Vagina (tissue), 2 donors: ENCODE data around the gene KMT2C. TPM values are rescaled to one million over a fixed set of nuclear protein-coding genes. Genes with fewer than 3 reads are reported as not detected.

ENCODE experiments used
- DNase-seq, 2 donors: peaks; one replicate each; pipeline ENCODE4 v3.0.0-alpha.2; 2017; ENCODE audit errors: extremely low spot score in 2 of 2
- H3K27ac ChIP-seq: fragments of 200-600 bp; sonication (generic); one replicate; pipeline ENCODE4 v1.5.1; 2019
- H3K27me3 ChIP-seq: fragments of 200-600 bp; sonication (generic); one replicate; pipeline ENCODE4 v1.5.1; 2019
- H3K36me3 ChIP-seq, 2 donors: fragments of 200-600 bp; sonication (generic); one replicate each; pipeline ENCODE4 v1.5.1; 2017 to 2019
- H3K4me1 ChIP-seq: fragments of 200-600 bp; sonication (generic); one replicate; pipeline ENCODE4 v1.5.1; 2019
- H3K4me3 ChIP-seq, 2 donors: fragments of 200-600 bp; sonication (generic); 1 replicate in 1 of 2; 2 replicates in 1 of 2; pipeline ENCODE4 v1.5.1; 2016 to 2019
- H3K9me3 ChIP-seq: fragments of 200-600 bp; sonication (generic); one replicate; pipeline ENCODE4 v1.5.1; 2019
- POLR2A ChIP-seq, 2 donors: fragments of 450-650 bp; IDR thresholded peaks; one replicate each; pipeline ENCODE4 v1.6.1; 2017; ENCODE audit warnings: antibody characterized with exemption in 2 of 2, mild to moderate bottlenecking in 2 of 2, moderate library complexity in 2 of 2
- POLR2AphosphoS5 ChIP-seq, 2 donors: sonication (generic); formaldehyde crosslinking; IDR thresholded peaks; one replicate each; pipeline ENCODE4 v1.9.0; 2017; ENCODE audit warnings: antibody characterized with exemption in 2 of 2, mild to moderate bottlenecking in 2 of 2, low read depth in 1 of 2; ENCODE audit not compliant: insufficient read depth in 1 of 2
- intact Hi-C: fragments of 100-400 bp; cut with DNase I; formaldehyde crosslinking; loops from one replicate; pipeline ENCODE4 v1.15.1; 2023
- total RNA-seq: library from RNA; depleted of rRNA; stranded (reverse); fragments of >200 nt; gene quantifications from one replicate; pipeline ENCODE4 v1.2.3, GENCODE V29; 2016
- TF ChIP-seq, protein P1 (sequence below), 3 experiments: fragments of 450-650 bp in 2 of 3; fragments of 200-600 bp in 1 of 3; sonication (generic) in 1 of 3; IDR thresholded peaks; one replicate each; pipeline ENCODE4 v1.5.1; 2017 to 2019; ENCODE audit warnings: antibody characterized with exemption in 3 of 3, mild to moderate bottlenecking in 2 of 3, moderate library complexity in 2 of 3

The KMT2C gene
- total RNA-seq, 1 donor from 2014 or later: 62.6 TPM

DNA sequence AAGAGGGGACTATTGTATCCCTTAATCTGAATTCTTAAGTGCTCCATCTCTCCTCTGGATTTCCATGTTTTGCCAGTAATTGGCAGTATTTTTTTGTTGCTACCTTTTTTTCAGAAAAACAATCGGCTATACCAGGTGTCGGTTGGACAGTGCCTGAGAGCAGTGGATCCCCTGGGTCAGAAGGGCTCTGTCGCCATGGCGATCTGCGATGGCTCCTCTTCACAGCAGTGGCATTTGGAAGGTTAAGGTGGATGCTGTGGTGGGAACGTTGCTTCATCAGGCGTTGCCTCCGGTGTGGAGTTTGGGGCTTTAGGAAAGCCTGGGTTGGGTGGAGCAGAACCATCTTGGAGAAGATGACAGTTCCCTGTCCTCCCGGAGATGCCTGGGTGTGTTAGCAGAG, 314.4 kb downstream of the KMT2C start:
- no peak for DNase-seq

DNA sequence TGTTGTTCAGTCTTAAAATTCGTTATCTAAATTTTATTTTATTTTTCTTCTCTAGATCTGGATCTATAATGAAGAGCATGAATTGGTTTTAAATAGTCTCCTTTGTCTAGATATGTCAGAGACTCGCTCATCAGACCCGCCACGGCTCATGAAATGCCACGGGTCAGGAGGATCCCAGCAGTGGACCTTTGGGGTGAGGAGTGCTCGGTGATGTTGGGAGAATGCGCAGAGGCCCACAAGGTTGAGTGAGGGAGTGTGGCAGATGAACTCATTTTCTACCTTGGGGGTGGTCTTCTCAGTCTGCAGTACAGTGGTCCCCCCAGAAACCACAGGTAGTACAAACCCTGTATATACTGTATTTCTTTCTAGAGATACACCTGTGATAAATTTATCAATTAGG, 315.0 kb downstream of the KMT2C start:
- Histone ChIP-seq H3K9me3 (no peaks in the 10 kb centered on the region), H3K36me3 (peaks cover 0 to 84% of the 10 kb centered on the region in 2 donors), H3K4me1 (no peaks in the 10 kb centered on the region), H3K4me3 (no peak overlapping the region), H3K27me3 (no peaks in the 10 kb centered on the region), H3K27ac (no peak overlapping the region)
- TF ChIP-seq POLR2A (IDR thresholded peaks at IDR 0.05): no peak
- TF ChIP-seq POLR2AphosphoS5 (IDR thresholded peaks at IDR 0.05; ENCODE audit: insufficient read depth in 1 of 2, low read depth in 1 of 2): no peak
- intact Hi-C loops: no loop called here
- DNase-seq: no peak

More for the DNA sequence above, 314.4 kb downstream of the KMT2C start:
- H3K4me1 ChIP-seq: no peaks in the 10 kb centered on the region
- peaks cover 0 to 84% of the 10 kb centered on the region in 2 donors for H3K36me3 ChIP-seq
- no peak overlapping the region for H3K27ac ChIP-seq
- intact Hi-C loops: no loop called here
- no peaks in the 10 kb centered on the region for H3K27me3 ChIP-seq
- TF ChIP-seq, protein P1, sequence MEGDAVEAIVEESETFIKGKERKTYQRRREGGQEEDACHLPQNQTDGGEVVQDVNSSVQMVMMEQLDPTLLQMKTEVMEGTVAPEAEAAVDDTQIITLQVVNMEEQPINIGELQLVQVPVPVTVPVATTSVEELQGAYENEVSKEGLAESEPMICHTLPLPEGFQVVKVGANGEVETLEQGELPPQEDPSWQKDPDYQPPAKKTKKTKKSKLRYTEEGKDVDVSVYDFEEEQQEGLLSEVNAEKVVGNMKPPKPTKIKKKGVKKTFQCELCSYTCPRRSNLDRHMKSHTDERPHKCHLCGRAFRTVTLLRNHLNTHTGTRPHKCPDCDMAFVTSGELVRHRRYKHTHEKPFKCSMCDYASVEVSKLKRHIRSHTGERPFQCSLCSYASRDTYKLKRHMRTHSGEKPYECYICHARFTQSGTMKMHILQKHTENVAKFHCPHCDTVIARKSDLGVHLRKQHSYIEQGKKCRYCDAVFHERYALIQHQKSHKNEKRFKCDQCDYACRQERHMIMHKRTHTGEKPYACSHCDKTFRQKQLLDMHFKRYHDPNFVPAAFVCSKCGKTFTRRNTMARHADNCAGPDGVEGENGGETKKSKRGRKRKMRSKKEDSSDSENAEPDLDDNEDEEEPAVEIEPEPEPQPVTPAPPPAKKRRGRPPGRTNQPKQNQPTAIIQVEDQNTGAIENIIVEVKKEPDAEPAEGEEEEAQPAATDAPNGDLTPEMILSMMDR (IDR thresholded peaks at IDR 0.05): no peak
- TF ChIP-seq POLR2A (IDR thresholded peaks at IDR 0.05): no peak
- no peak for TF ChIP-seq POLR2AphosphoS5 (IDR thresholded peaks at IDR 0.05; ENCODE audit: insufficient read depth in 1 of 2, low read depth in 1 of 2)
- no peaks in the 10 kb centered on the region for H3K9me3 ChIP-seq
- no peak overlapping the region for H3K4me3 ChIP-seq

DNA sequence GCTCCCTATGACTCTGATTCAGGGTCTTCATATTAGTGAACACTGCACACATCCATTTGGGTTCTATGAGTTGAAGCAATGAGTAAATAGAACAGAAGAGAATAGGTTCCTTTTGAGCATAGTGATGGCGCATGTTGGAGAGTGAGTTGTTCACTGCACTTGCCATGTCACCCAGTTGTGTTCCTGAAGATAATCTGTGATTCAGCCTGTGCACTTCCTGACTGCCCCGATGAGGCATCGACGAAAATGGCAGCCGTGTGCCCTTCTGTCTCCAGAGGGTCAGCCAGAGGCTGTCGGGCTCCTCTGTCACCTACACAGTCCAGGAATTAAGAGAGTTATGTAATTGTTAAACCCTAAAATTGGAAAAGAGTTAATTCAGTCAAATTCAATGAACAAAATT, 315.6 kb downstream of the KMT2C start:
- no peak for TF ChIP-seq POLR2AphosphoS5 (IDR thresholded peaks at IDR 0.05; ENCODE audit: insufficient read depth in 1 of 2, low read depth in 1 of 2)
- TF ChIP-seq POLR2A (IDR thresholded peaks at IDR 0.05): no peak
- TF ChIP-seq, protein P1 (IDR thresholded peaks at IDR 0.05): no peak
- Histone ChIP-seq H3K9me3 (no peaks in the 10 kb centered on the region), H3K36me3 (peaks cover 0 to 84% of the 10 kb centered on the region in 2 donors), H3K27me3 (no peaks in the 10 kb centered on the region), H3K4me3 (no peak overlapping the region), H3K4me1 (no peaks in the 10 kb centered on the region), H3K27ac (no peak overlapping the region)
- intact Hi-C loops: no loop called here
- no peak for DNase-seq

DNA sequence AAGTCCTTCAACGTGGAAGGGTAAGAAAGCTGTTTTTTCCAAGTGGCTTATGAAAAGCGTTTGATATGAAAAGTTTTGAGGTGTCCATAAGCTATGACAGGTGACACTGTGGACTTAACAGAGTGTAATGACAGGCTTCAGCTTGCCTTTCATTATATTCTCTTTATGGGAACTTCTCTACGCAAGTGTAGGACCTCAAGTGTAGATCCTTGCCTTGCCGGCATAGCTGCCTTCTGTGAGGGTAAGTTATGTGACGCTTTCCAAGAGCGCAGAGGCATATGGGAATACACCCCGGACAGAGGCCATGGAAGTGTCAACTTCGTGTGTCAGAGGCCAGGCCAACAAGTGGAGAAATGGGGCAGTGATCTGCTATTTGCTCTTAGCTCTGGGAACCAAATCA, 318.4 kb downstream of the KMT2C start:
- no peaks in the 10 kb centered on the region for H3K27me3 ChIP-seq
- no peaks in the 10 kb centered on the region for H3K9me3 ChIP-seq
- H3K27ac ChIP-seq: no peak overlapping the region
- intact Hi-C loops: no loop called here
- no peaks in the 10 kb centered on the region for H3K4me1 ChIP-seq
- H3K36me3 ChIP-seq: peaks cover 0 to 63% of the 10 kb centered on the region in 2 donors
- no peak for DNase-seq
- TF ChIP-seq, protein P1 (IDR thresholded peaks at IDR 0.05): no peak
- TF ChIP-seq POLR2A (IDR thresholded peaks at IDR 0.05) (no peak), POLR2AphosphoS5 (IDR thresholded peaks at IDR 0.05; ENCODE audit: insufficient read depth in 1 of 2, low read depth in 1 of 2) (no peak)
- no peak overlapping the region for H3K4me3 ChIP-seq

DNA sequence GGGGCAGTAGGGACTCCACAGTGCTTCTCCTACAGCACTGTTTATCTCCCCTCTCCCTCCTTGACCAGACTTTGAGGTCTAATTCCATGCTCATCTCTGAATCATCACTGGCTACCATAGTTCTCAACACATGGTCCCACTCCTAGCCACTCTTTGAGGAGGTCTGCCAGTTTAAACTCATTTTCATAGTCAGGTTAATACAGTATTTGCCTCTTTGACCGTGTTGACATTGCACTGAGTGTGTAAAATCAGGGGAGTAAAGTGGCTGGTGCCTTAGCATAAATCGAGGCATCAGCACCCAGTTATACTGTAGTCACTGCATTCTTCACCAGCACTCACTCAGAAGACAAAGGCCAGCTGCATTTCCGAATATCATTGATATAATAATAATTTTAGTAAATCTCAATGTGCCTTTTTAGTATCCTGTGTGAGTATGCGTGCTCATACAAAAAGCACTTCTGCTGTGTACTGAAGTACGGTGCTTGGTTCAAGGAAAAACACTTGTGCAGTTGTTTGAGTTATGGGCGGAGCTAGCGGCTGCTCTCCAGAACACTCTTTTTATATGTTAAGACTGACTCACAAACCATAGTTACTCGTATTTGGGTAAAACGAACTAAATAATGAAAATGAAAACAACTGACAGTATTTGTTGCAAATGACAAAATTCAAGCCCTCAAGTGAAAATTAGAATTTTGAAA, 320.6 kb downstream of the KMT2C start:
- no peak overlapping the region for H3K4me3 ChIP-seq
- no peaks in the 10 kb centered on the region for H3K4me1 ChIP-seq
- intact Hi-C loops: no loop called here
- TF ChIP-seq, protein P1 (IDR thresholded peaks at IDR 0.05): no peak
- TF ChIP-seq POLR2AphosphoS5 (IDR thresholded peaks at IDR 0.05; ENCODE audit: insufficient read depth in 1 of 2, low read depth in 1 of 2) (no peak), POLR2A (IDR thresholded peaks at IDR 0.05) (no peak)
- H3K27ac ChIP-seq: no peak overlapping the region
- no peaks in the 10 kb centered on the region for H3K27me3 ChIP-seq
- peaks cover 0 to 49% of the 10 kb centered on the region in 2 donors for H3K36me3 ChIP-seq
- no peak for DNase-seq
- H3K9me3 ChIP-seq: no peaks in the 10 kb centered on the region
